CD4-positive, alpha-beta T cell treated with Interleukin-4 for 1 hour (primary cell): Measurements from ENCODE around the gene ATG10.
"Not testable (repeated sequence)": the region's sequence is repeated elsewhere in the genome, so short reads cannot be mapped to it uniquely, and the experiment has no call there.

Source experiments
- DNase-seq, 2 donors: peaks; one replicate each; pipeline ENCODE4 v3.0.0-alpha.2; 2020 to 2022

The ATG10 gene

GRCh38 chr5:82139837-82140236 lies 168.0 kb downstream of the ATG10 start:
- not testable (repeated sequence) for DNase-seq

GRCh38 chr5:82142217-82142841 lies 170.5 kb downstream of the ATG10 start:
- no peak for DNase-seq

GRCh38 chr5:82142928-82143577 lies 171.2 kb downstream of the ATG10 start:
- DNase-seq = no peak

- no peak for DNase-seq
These were observed 176.2 kb downstream of the ATG10 start for GRCh38 chr5:82147860-82148573.

GRCh38 chr5:82149434-82149833 lies 177.6 kb downstream of the ATG10 start:
- no peak for DNase-seq

GRCh38 chr5:82150559-82150958 lies 178.7 kb downstream of the ATG10 start:
- DNase-seq = no peak

- DNase-seq = no peak
These were observed 179.4 kb downstream of the ATG10 start for GRCh38 chr5:82151204-82151603.

- no peak for DNase-seq
These were observed 179.8 kb downstream of the ATG10 start for GRCh38 chr5:82151662-82152061.

GRCh38 chr5:82152978-82153481 lies 181.2 kb downstream of the ATG10 start:
- DNase-seq = no peak

GRCh38 chr5:82154776-82155175 lies 183.0 kb downstream of the ATG10 start:
- DNase-seq = no peak

GRCh38 chr5:82155305-82155704 lies 183.5 kb downstream of the ATG10 start:
- DNase-seq = no peak

GRCh38 chr5:82156874-82157273 lies 185.1 kb downstream of the ATG10 start:
- no peak for DNase-seq

- no peak for DNase-seq
These were observed 187.1 kb downstream of the ATG10 start for GRCh38 chr5:82158755-82159413.

GRCh38 chr5:82160948-82161347 lies 189.1 kb downstream of the ATG10 start:
- DNase-seq = no peak

- no peak for DNase-seq
These were observed 190.8 kb downstream of the ATG10 start for GRCh38 chr5:82162573-82162972.

GRCh38 chr5:82163452-82164175 lies 191.8 kb downstream of the ATG10 start:
- DNase-seq = no peak

- no peak for DNase-seq
These were observed 192.6 kb downstream of the ATG10 start for GRCh38 chr5:82164176-82164976.

- no peak for DNase-seq
These were observed 193.3 kb downstream of the ATG10 start for GRCh38 chr5:82164977-82165713.

GRCh38 chr5:82165740-82166530 lies 194.1 kb downstream of the ATG10 start:
- DNase-seq = peak; percentile 57 to 60

- no peak for DNase-seq
These were observed 195.6 kb downstream of the ATG10 start for GRCh38 chr5:82167372-82167935.
